ENCODE data around the gene NCF2. TPM values are rescaled to one million over a fixed set of nuclear protein-coding genes. Genes with fewer than 3 reads are reported as not detected.
A peak's percentile ranks its signal among the peaks of the same experiment; 100 is the strongest.

The NCF2 gene
- polyA plus RNA-seq, 3 donors: 2.6 to 3.1 (median 2.8) TPM

DNA sequence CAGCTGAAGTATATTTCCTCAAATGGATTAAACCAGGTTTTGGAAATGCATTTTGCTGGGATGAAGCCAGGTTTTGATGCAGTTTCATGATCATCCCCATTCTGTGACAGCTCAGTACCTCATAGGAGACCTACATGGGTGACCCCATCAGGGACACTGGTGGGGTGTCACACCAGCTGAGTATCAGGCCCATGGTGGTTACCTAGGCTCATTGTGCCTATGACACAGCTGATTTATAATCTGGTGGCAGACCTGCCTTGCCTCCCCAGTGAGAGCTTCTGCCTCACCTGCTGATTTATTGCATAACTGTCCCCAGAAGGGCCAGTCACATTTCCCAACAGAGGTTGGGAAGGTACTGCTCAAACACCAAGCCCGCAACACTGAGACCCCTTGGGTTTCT, 3.8 kb downstream of the NCF2 start:
- DNase-seq (ENCODE audit: low read depth in 3 of 3, low spot score in 2 of 3): no peak

DNA sequence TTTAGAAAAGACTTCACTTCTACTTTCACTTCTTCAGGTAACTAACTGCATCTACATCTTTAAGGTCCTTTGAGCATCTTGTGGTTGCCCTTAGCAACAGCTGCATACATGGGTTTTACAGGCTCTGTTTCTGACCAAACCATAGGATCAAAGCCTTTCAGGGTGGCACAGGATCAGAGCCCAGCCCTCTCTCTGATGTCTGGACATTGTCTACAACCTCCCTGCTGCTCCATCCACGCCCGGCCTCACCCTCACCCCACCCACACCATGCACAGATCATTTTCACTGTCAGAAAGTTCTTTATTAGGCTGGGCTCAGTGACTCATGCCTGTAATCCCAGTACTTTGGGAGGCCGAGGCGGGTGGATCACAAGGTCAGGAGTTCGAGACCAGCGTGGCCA, 5.2 kb downstream of the NCF2 start:
- DNase-seq (ENCODE audit: low read depth in 3 of 3, low spot score in 2 of 3): no peak

DNA sequence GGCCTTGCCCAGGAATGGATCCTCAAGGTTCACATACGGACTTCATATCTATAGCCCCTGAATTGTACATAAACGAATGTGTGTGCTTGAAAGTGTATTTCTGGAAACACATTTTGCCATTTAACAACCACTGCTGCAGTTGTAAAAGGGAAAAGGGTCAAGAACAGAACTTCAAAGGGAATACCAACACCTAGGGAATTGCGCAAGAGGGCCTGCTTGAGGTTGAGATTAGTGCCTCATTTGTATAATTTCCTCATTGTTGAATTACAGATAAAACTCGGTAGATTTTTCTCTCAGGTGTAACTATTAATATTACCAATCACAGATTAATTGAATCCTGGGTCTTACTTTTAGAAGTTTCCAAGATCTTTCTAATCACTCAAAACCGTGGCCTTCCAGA, 6.1 kb downstream of the NCF2 start:
- DNase-seq (ENCODE audit: low read depth in 3 of 3, low spot score in 2 of 3): no peak

DNA sequence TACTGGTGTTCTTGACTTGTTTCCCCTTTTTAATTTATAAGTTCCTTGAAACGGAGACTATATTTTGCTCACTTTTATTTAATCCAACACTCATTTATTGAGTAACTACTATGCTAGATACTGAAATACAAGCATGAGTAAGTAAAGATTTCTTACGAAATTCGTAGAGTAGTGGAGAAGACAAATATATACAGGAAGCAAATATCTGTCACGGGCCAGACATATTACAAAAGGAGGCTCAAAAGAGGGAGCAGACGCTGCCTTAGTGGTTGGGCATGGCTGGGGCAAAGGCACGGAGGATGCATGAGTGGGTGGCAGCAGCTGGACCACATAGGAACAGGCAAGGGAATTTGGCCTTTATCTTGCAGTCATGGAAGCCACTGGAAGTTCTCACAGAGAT, 6.8 kb downstream of the NCF2 start:
- DNase-seq (ENCODE audit: low read depth in 3 of 3, low spot score in 2 of 3): no peak

DNA sequence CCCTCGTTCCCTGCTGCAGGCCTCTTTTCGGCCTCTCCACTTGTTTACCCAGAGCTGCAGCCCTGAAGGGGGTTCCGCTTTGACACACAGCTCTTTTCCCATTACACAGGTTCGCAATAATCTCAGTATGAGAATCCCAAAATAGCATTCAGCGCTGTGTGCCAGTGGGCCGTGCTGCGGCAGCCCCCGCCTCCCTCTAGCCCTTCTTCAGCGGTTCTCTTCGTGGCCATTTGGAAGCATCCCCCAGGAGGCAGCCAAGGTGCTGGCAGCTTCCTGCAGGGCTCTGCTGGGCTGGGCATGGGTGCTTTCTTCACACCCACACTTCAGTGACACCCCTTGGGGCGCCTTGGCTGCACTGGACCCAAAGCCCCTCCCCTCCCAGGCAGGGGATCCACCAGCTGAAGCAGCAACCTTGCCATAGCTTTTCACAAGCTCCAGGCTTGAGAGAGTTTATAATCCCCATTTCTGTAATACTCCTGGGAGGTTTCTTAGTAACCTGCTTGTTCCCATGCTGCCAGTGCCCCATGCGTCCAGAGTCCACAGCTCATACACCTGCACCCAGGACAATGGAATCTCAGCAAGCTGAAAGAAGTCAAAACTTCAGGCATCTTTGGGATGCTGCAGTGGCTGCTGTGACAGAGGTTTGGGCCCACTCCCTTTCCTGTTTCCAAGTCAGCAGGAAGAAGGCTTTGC, 8.1 kb downstream of the NCF2 start:
- no peak for DNase-seq (ENCODE audit: low read depth in 3 of 3, low spot score in 2 of 3)

DNA sequence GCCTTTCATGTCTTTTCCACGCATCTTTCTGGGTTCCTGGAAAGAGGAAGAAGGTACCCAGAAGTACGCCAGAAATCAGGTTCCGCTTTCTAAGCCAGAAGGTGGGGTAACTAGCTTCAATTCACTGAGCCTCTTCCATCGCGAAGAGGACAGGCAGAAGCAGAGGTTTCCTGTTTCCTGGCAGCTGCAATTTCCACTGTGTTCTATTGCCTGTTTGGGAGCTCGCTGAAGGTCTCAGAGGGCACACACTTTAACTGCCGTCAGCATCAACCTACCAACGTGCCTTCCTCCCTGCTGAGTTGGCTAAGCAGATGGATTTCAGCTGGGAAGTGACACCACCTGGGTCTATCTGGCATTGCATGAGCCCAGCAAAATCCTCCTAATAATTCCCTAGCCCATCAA, 10.0 kb downstream of the NCF2 start:
- DNase-seq (ENCODE audit: low read depth in 3 of 3, low spot score in 2 of 3): peak in 1 of 3 donors; percentile 24

DNA sequence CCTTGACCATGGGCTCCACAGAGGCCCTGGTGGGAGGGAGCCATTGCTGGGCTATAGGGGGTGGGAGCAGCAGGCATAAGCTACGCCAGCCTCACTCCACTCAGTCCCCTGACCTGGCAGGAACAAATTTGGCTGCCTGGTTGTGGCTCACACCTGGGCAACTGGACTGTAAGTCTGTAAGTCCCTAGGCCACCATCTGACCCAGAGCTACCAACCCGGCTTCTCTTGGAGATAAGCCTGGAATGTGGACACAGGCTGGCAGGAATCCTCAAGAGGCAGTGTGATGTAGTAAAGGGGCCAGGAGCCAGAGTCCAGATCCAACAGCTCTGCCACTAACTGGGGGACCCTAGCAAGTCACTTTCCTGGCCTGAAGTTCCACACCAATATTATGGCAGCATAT, 11.4 kb downstream of the NCF2 start:
- DNase-seq (ENCODE audit: low read depth in 3 of 3, low spot score in 2 of 3): no peak

DNA sequence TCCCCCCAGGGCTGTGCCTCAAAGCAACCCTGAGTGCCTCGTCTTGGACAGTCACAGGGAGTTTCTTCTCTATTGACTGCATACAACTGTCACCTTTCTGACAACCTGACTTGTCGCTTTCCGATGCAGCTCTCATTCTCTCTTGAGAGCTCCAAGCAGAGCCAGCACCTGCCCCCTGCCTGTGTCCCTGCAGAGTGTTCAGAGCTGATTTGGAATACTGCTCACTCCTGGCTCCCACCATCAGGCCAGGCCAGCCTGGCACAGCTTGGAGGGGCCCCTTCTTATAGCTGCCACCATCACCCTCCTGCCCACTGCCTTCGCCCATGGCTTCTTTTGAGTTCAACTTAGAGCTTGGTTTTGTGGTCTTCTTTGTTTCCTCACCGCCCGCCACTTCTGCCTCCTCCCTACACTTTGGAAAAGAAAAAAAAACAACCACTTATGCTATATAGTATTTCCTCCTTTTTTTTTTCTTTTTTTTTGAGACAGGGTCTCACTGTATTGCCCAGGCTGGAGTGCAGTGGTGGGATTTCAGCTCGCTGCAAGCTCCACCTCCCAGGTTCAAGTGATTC, 12.3 kb downstream of the NCF2 start:
- DNase-seq (ENCODE audit: low read depth in 3 of 3, low spot score in 2 of 3): no peak

DNA sequence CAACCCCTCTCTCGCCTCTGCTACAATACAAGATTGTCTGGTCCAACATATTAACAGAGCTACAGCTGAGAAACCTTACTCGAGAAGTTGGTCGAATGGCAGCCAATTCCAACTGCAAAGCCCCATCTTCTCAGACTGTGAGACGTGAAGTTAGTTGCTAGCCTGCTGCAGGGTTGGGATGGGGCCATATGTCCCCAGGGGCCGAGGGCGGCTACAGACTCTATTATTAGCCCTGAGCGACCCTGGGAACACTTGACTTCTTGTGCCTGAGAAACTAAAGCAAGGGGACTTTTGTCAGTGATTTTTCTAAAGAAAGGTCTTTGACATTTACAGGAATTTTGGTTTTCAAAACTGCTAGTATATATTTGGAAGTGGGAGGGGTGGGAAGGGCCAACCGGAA, 13.7 kb downstream of the NCF2 start:
- DNase-seq (ENCODE audit: low read depth in 3 of 3, low spot score in 2 of 3): no peak

DNA sequence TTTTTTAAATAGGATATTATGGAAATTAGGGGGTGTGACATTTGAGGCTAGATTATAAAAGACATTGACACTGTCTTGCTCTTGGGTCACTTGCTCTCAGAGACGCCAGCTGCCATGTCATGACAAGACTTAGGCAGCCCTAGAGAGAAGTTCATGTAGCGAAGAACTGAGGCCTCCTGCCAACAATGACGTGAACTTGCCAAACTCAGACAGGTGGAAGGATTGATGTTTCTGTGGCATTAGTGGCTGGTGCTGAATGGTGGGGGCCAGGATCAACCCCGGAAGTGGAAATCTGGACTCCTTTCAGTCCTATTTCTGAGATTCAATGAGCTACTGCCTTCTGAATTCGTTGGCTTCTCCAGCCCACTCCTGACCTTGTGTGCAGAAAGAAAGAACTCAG, 14.7 kb downstream of the NCF2 start:
- no peak for DNase-seq (ENCODE audit: low read depth in 3 of 3, low spot score in 2 of 3)

DNA sequence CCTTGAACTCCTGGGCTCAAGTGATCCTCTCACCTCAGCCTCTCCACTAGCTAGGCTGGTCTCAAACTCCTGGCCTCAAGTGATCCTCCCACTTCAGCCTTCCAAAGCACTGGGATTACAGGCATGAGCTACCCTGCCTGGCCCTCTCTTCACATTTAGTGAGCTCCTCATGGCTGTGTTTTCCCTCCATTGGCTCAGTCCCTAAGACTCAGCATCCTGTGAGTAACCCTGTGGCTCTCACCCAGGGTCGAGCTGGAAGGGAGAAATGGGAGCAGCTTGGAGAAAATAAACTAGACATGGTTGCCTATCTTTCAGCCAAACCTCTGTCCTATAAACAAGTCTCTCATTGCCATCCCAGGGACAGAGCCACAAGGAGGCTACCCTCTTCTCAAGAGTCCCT, 17.5 kb downstream of the NCF2 start:
- no peak for DNase-seq (ENCODE audit: low read depth in 3 of 3, low spot score in 2 of 3)

DNA sequence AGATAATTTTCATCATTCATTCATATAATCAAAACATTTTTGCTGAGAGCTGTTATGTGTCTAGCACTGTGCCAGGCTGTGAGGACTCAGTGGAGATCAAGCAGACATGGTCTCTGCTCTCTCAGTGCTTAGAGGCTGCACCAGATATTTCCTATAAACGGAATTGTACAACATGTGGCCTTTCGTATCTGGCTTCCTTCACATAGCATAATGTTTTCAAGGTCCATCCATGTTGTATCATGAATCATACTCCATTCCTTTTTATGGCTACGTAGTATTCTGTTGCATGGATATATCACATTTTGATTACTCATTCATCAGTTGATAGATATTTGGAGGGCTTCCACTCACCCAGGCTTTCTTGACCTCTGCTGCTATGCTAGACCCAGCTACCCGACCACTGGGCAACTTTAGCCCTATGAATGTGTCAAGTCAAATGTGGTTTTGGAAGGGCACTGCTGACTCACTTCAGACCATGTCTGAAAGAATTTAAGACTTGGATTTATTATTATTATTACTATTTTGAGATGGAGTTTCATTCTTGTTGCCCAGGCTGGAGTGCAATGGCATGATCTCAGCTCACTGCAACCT, 18.5 kb downstream of the NCF2 start:
- no peak for DNase-seq (ENCODE audit: low read depth in 3 of 3, low spot score in 2 of 3)

DNA sequence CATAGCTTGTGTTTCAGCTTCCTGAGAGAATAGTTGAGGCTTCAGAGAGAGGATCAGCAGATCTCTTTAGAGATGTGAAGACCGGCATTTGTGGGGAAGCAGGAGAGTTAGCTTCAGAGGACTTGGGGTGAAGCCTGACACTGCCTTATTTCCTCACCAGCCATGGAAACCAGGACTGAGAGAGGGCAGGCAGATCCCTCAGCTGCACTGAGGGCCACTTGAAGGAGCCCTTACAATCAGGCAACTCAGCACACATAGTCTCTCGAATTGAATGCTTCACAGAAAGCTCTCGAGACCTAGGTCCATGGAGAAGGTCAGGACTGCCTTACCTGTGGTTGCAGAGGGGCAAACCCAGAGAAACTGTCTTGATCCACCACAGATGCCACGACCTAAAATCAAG, 19.8 kb downstream of the NCF2 start:
- DNase-seq (ENCODE audit: low read depth in 3 of 3, low spot score in 2 of 3): no peak

DNA sequence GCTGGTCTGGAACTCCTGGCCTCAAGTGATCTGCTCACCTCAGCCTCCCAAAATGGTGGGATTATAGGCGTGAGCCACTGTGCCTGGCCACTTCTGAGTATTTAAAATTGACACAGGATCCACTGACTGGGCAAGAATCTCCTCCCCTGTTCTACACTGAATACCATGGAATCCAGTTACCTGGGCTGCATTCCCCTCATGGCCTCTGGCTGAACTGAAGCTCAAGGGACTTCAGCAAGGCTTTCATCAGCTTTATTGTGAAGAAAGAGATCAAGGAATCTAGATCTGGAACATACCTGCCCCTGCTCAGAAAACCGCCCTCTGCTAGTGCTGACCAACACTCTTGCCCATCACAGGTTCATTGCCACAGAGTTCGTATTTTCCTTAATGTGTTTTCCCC, 20.5 kb downstream of the NCF2 start:
- no peak for DNase-seq (ENCODE audit: low read depth in 3 of 3, low spot score in 2 of 3)

DNA sequence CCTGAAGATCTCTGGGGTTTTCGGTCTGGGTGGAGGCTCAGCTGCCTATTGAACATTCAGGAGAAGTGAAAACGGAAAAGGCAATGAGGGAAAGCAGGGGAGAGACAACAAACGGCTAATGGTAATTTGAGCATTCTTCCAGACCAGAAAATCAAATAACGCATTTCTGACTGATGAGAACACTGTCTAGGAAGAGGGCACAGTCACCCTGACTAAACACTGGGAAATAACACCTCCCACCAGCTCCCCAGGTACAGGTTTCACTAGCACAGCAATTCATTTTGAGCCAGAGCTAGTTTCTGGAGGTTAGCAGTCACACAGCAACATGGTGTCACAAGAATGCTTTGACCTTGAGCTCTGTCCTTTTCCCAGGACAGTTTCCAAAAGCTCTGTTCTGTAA, 21.1 kb downstream of the NCF2 start:
- no peak for DNase-seq (ENCODE audit: low read depth in 3 of 3, low spot score in 2 of 3)

DNA sequence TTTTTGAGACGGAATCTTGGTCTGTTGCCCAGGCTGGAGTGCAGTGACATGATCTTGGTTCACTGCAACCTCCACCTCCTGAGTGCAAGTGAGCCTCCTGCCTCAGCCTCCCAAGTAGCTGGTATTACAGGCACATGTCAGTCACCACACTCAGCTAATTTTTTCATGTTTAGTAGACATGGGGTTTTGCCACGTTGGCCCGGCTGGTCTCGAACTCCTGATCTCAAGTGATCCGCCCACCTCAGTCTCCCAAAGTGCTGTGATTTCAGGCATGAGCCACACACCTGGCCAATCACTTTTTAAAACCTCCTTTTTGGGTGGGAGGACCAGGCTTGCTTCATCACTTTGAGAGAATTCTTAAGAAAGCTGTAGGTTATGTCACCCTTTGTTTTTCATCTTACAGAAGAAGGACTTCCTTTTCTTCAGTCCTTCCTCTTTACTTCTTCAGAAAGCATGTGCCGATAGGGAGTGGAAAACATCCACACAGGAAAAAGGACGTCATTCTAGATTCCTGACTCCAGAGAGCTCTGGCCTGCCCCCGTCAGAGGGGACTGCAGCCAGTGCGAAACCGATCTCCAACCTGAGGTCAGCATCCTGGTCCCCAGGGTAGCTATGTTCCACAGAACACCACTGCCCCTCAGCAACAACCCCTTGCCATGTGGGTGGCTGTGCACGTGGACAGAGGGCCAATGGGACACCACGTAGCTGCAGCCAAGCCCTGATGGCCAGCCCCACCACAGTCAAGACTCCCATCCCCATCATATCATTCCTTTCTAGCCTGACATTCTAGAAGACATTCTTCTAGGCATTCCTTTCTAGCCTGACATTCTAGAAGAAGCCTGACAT, 21.9 kb downstream of the NCF2 start:
- no peak for DNase-seq (ENCODE audit: low read depth in 3 of 3, low spot score in 2 of 3)

DNA sequence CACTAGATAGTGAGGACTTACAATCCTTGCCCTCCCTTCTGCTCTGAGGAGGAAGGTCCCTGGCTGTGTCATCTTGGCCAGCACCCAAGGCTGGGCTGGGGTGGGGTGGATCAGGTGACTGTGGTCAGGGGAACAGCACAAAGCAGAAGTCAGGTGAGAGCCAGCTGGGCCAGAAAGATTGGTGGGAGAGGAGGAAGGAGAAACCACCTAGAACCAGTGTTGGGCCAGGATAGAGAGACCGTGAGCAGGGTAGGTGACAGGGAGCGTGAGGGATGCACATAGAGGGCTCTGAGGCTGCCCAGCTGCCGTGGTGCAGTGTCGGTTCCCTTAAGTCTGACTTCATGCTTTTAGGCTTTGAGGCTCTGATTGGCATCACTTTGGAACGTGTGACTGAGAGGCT, 22.7 kb downstream of the NCF2 start:
- no peak for DNase-seq (ENCODE audit: low read depth in 3 of 3, low spot score in 2 of 3)

DNA sequence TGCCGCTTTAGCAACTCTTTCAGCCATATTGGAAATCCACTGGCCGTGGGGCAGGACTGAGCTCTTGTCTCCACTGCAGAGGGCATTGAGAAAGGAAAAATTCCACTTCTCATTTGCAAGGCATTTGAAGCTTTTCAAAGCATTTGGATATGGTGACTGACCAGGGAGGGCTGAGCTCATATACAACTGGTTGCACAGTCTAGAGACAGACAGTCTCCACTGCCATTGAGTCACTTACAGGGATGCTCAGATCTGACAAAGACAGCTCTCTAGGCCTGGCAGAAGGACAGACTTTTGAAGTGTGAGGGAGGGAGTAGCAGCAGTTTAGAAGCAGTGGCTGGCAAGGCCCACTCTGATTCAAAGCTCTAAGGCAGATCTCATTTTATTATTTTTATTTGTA, 24.2 kb downstream of the NCF2 start:
- DNase-seq (ENCODE audit: low read depth in 3 of 3, low spot score in 2 of 3): no peak

DNA sequence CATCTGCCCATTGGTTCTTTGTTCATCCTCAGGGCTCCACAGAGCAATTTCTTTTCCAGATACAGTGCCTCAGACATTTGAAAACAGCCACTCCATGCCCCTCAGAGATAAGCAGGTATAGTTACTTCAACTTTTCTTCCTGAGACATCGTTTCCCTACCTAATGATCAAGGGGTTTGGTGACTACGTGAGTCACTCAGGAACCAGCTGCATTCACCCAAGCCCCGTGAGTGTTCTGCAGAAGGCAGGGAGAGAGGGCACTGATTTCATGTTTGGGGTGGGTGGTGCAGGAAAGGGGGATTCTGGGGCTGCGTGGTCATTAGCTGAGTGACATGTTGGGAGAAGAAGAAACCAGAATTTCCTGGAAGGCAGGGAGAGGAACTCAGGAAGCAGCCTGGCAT, 25.0 kb downstream of the NCF2 start:
- DNase-seq (ENCODE audit: low read depth in 3 of 3, low spot score in 2 of 3): no peak

DNA sequence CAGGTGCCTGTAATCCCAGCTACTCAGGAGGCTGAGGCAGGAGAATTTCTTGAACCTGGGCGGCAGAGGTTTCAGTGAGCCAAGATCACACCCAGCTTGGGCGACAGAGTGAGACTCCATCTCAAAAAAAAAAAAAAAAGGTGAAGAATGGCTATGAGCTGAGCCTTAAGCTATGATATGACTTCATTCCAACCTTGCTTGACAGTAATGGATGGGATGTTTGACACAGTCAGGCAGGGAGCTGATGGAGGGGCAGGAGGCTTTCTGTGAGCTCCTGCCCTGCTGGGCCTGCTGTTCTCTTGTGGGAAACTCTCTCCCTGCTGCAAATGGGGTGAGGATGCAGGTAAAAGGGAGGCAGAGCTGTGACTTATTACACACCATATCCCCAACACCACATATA, 27.6 kb downstream of the NCF2 start:
- no peak for DNase-seq (ENCODE audit: low read depth in 3 of 3, low spot score in 2 of 3)

DNA sequence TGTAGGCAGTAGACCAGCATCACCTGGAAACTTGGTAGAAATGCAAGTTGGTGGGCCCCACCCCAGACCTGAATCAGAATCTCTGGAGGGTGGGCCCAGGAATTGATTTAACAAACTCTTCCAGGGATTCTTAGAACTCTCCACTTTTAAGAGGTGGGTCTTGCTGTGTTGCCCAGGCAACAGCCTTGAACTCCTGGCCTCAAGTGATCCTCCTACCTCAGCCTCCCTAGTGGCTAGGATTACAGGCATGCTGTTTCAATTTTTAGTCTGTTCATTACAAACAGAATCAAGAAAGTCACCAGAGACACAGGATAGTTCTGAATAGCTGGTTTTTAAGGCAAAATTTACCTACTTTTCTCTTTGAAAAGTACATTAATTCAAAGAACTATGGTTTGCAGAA, 31.2 kb downstream of the NCF2 start:
- no peak for DNase-seq (ENCODE audit: low read depth in 3 of 3, low spot score in 2 of 3)

DNA sequence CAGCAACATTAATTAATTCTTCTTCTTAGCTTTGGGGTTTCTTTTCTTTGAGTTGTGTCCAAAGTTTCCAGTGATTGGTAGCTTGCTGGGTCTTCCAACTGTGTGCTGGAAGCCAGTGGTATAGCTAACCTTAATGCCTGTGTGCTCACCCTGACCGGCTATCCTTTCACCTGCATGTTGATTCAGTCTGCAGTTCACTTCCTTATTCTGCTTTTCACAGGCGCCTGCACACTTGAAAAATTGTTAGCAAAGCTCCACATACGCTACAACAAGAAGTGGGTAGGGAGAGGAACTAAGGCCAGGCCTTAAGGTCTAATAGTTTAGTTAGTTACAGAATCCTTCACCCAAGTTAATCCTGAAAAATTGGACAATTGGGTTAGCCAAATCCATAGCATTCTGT, 35.7 kb downstream of the NCF2 start:
- no peak for DNase-seq (ENCODE audit: low read depth in 3 of 3, low spot score in 2 of 3)
